Eye (tissue), 1 donor: Measurements from ENCODE around the gene GSTT4.
"Not testable (repeated sequence)": the region's sequence is repeated elsewhere in the genome, so short reads cannot be mapped to it uniquely, and the experiment has no call there.

Experiments used
- DNase-seq: peaks from one replicate; pipeline ENCODE4 v3.0.0-alpha.2; 2015

GSTT4 gene

DNA sequence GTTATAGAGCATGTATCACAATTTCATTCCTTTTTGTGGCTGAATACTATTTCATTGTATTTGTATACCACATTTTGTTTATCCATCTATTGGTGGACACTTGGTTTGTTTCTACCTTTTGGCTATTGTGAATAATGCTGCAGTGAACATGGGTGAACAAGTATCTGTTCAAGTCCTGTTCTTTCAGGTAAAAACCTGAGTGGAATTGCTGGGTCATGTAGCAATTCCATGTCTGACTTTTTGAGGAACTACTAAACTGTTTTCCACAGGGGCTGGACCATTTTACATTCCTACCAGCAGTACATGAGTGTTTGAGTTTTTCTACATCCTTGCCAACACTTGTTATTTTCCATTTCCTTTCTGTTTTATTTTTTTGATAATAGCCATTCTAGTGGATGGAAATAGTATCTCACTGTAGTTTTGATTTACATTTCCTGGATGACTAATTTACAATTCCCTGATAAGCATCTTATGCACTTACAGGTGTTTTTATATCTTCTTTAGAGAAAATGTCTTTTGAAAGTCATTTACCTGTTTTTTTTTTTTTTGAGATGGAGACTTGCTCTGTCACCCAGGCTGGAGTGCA, 18.0 kb upstream of the GSTT4 start:
- DNase-seq: no peak

DNA sequence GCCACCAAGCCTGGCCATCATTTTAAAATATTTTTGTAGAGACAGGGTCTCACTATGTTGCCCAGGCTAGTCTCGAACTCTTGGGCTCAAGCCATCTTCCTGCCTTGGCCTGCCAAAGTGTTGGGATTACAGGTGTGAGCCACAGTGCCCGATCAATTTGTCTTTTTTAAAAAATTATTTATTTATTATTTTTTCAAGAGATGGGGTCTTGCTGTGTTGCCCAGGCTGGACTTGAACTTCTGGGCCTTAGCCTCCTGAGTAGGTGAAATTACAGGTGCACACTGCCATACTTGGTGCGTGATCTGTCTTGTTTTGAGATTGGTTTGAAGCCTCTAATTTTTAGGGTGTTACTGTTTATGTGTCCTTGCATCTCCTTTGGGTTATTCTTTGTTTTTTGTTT, 16.1 kb upstream of the GSTT4 start:
- DNase-seq: no peak

DNA sequence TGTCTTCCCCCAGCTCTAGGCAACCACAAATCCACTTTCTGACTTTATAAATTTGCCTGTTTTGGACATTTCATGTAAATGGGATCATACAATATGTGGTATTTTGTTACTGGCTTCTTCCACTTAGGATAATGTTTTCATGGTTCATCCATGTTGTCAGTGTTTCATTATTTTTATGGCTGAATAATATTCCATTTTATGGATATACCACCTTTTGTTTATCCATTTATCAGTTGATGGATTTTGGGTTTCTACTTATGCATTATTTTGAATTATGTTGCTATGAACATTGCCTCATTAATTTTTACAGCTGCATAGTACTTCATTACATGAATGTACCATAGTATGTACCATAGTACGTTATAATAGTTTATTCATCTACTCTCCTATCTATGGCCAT, 10.9 kb upstream of the GSTT4 start:
- DNase-seq: no peak

- no peak for DNase-seq
These were observed 6.4 kb upstream of the GSTT4 start for GRCh38 chr22:24011735-24012068.

DNA sequence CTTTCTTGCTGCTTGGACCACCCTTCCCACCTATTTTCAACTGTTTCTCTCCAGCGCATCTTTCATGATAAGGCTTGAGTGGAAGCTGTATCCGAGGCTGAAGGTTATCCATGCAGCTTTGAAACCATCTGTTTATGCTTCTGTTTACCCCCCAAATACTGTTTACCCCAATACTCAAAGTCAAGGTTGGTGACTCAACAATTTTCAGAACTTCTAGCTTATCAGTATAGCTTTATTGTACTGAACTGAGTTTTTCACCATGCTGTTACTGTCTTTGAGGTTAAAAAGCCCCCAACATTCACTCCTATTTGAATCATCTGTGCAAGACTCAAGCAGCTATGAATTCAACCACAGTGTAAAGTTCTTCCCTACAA, 4.8 kb upstream of the GSTT4 start:
- no peak for DNase-seq

DNA sequence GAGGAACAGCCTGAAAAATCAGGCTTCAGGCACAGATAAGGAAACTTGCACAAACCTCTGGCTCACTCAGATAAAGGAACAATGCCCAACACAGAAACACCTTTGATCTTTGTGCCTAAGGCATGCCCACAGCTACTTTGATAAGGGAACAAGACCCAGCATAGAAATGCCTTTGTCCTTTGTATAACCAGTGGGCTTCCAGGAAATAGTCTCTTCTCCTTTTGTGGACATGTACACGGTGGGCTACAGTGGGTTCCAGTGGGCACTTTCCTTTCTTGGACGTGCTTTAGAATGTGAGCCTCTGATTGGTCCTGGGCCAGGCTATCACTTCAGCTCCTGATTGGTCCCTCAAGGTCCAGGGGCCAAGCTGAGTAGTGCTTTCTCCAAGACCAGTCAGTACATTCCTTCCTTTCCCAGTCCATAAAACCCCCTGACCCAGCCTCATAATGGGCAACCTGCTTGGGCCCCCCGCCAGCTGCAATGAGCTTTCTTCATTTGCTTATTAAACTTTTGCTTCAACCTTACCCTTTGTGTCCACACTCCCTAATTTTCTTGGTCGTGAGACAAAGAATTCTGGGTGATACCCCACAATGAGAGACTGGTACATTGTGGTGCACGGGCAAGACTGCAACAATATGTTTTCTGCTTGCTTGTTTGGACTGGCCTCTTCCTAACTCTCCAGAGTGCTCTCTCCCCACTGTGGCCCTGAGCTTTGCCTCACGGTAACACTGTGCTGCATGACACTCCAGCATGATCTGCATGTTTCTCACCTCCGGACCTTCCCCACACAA, 4.2 kb upstream of the GSTT4 start:
- no peak for DNase-seq

DNA sequence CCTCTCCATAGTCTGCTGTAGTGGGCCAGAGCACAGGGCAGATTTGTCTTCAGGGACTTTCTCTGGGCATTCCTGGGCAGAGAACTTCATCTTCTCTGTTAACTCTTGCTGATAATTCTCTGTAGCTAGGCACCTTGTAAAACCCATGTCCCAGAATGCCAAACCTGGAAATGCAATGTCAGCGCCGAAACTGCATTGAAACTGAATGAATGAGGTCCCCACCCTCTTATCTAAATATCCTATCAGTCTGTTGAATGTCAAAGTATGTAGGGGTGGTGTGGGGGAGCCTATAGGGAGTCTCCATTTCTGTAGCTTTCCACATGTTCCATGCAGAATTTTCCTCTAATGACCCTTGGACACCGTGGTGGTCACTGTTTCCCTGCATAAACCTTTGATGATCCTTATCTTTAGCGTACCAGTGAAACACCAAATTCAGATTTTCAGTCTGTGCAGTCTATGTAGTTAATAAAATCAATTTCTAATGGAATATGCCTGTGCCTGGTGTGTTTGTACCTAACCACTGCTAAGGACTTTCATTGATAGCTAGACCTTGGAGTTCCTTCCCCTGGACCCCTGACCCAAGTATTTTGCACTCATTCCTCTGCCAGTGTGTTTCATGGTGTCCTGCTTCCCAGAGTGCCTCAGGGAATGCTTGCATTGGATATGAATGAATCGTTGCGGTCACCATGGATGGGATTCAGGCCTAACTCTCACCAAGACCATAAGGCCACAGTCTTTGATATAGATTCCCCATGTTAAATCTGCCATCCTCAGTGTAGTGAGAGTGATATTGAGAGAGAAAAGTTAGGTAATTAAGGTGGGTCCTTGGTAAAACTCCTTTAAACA, 3.4 kb upstream of the GSTT4 start:
- no peak for DNase-seq

DNA sequence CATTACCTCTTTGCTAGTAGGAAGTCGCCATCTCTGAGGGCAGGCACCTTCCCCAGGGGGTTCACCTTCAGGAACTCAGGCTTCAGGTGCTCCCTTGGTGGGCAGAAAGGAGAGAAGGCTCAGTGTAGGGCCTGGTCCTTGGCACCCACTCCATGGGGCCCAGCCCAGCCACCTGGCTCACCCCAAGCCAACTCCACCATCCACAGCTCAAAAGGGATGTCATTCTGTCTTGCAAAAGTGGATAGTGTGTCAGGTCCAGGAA, 2.7 kb upstream of the GSTT4 start:
- DNase-seq: no peak

DNA sequence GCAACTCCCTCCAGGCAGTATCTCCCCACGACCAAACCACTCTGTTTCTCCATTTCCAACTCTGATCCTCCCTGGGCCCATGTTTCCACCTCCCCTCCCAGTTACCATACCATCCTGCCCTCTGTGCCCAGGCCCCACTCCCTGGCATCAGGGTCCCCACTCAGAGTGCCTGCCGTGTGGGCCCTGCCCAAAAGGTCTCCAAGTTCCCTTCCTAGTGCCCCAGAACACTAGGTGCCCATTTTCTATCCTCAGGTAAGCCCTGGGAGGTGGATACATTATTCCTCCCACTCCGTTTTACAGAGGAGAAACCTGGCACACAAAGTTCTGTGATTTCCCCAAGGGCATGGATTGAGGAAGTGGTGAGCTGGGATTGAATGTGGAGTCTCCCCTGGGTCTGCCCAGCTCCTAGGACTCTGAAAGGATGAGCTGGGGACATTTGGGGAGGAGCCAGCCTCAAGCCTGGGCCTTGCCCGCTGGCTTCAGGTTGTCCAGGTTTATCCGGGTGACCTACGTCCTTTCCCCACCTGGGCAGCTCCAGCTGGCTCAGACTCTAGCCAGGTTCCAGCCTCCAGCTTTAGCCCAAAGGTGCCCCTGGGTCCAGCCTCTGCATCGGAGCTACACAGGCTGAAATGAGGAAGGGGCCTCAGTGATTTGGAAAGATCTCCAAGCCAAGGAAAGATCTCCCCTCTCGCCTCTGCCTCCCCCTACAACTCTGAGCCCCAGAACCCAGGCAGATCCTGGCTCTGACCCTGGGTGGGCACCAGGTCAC, 2.2 kb upstream of the GSTT4 start:
- no peak for DNase-seq

GRCh38 chr22:24006914-24007214, 1.6 kb upstream of the GSTT4 start:
- no peak for DNase-seq

DNA sequence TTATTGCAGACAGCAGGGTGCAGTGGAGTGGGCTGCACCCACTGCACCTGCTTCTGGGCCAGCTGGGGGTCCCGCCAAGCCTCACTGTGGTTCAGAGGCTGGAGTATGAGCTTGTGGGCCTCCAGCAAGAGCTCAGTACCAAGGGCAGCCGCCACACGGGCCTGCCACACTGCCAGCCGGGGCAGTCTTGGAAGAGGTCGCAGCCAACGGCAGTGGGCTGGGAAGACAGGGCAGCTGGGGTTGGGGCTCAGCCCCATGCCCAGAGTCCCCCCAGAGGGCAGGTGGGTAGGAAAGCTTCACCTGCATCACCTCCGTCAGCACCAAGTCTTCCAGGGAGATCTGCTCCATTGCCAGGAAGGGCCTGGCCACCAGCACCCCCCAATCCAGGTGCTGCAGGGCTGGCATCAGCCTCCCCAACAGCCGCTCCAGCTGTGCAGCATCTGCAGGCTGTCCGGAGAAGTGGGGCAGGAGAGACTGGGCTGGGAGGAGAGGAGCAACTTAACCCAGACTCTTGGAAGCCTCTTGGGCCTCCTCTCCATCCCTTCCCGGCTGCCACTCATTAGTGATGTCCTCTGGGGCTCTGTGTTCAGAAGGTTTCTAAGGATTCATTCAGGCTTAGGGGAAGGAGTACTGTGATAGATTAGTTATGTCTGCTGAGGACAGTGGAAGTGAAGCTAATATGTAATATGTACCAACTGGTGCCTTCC, 1.1 kb upstream of the GSTT4 start:
- no peak for DNase-seq

- DNase-seq: no peak
These were observed 1.4 kb downstream of the GSTT4 start for GRCh38 chr22:24003887-24004286.

DNA sequence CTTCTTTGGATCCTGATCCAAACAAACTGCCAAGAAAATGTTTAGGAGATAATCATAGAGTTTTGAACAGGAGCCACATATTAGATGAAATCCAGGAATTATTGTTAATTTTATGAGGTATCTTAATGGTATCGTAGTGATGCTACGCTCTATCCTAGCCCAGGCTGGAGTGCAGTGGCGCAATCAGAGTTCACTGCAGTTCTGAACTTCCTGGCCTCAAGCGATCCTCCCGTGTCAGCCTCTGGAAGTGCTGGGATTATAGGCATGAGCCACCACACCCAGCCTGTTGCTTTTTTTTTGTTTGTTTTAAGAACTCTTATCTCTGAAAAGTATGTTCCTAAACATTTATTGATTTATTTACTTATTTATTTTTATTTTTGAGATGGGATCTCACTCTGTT, 2.4 kb downstream of the GSTT4 start:
- DNase-seq: no peak

DNA sequence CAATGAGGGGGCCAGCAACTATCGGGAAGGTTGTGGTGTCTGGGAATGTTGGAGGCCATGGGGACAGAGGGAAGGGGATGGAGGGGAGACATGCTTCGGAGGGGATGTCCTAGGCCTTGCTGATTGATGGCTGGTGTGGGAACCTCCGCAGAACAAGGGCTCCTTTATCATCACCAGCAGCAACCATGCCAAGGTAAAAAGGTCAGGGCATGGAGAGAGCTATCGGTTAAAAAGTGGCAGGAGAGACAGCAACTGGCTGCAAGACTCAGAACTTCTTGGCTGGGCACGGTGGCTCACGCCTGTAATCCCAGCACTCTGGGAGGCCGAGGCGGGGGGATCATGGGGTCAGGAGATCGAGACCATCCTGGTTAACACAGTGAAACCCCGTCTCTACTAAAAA, 3.0 kb downstream of the GSTT4 start:
- no peak for DNase-seq

- no peak for DNase-seq
These were observed 3.9 kb downstream of the GSTT4 start for GRCh38 chr22:24001314-24001713.

- not testable (repeated sequence) for DNase-seq
These were observed 5.5 kb downstream of the GSTT4 start for GRCh38 chr22:23999779-24000178.

- no peak for DNase-seq
These were observed 8.2 kb downstream of the GSTT4 start for GRCh38 chr22:23997092-23997491.

GRCh38 chr22:23993581-23994177, 11.6 kb downstream of the GSTT4 start:
- DNase-seq: not testable (repeated sequence)

DNA sequence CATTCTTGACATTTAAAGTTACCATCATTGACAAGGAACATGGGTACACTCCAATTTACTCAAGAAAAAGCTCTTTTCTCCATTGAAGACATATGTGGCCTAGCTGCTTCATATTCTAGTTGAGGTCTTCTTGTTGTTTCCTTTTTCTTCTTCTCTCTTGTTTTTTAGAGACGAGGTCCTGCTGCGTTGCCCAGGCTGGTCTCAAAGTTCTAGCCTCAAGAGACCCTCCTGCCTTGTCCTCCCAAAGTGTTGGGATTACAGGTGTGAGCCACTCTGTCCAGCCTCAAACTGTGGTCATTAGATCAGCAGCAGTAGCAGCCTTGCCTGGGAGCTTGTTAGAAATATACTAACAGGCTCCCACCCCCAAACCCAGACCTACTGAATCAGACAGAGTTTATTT, 12.2 kb downstream of the GSTT4 start:
- DNase-seq: not testable (repeated sequence)

DNA sequence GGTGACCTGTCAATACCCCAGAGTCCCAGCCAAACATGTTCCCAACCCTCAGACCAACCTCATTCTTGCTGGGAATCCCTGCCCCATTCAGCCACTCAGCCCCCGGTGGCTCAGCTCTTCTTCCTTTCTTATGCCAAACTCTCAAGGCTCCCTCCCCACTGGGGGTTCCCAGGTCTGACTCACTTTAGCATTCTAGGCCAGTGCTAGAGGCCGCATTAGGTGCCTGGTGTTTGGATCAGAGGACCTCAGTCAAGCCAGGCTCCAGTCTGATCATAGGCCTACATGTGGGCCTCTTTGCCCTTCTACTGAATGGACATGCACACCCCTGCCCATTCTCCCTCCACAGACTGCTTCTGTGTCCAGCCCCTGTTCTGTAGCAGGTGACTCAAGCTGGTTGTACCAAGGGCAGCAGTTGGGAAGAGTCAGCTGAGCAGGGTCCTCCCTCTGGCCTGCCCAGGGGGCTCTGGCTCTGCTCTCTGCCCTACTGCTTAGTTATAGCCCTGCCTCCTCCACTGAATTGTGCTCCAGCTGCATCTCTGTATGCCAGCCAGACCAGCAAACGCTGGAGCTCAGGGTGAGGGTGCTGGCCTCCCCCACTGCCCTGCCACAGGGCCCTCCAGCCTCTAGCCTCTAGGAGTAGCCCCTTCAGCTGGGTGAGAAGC, 15.5 kb downstream of the GSTT4 start:
- not testable (repeated sequence) for DNase-seq

DNA sequence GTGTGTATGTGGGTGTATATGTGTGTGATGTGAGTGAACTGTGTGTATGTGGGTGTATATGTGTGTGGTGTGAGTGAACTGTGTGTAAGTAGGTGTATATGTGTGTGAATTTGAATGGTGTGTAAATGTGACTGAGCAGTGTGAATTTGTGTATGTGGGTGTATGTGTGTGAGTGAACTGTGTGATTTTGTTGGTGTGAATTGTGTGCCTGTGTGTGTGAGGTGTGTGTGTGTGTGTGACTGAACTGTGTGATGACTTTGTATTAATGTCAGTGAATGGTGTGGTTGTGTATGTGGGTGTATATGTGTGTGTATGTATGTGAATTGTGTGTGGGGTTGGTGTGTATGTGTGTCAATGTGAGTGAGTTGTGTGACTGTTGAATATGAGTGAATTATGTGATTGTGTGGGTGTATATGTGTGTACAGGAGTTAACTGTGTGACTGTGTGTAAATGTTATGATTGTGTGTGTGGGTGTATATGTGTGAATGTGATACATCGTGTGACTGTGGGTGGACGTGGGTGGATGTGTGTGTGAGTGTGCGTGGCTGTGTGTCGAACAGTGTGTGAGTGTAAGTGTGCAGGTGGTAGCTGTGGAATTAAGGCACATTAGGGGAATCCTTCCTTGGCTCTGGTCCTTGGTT, 18.6 kb downstream of the GSTT4 start:
- DNase-seq: not testable (repeated sequence)

DNA sequence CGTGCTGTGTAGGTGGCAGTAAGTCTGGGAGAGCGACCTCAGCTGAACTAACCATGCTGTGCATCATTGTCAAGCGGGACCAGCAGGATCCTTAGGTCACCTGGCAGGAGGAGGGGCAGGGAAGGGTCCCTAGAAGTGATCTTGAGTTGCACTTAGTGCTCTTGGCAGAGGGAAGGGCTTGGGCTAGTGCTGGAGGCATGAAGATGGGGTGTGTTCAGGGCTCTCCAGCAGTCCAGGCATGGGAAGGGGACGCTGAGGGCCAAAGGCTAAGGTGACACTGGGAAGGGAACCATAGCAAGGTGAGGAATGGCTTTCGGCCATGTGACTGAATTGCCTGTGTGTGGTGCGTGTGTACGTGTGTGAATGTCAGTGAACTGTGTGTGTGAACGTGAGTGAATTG, 19.2 kb downstream of the GSTT4 start:
- DNase-seq: not testable (repeated sequence)
